ENCODE results near the gene SENP6. TPM values are rescaled to one million over a fixed set of nuclear protein-coding genes. Genes with fewer than 3 reads are reported as not detected.
A peak's percentile ranks its signal among the peaks of the same experiment; 100 is the strongest.

SENP6 gene
- total and polyA plus RNA-seq, 3 donors from 2014 or later = 42.7 to 152 (median 151) TPM

GRCh38 chr6:75619230-75619899 is 17.7 kb downstream of the SENP6 start:
- H3K27me3 ChIP-seq = no peaks in the 10 kb centered on the region
- H3K36me3 ChIP-seq (ENCODE audit: low read depth, missing control alignments) = no peaks in the 10 kb centered on the region
- peaks cover 24% of the 10 kb centered on the region for H3K4me1 ChIP-seq
- whole genome bisulfite sequencing, 2 donors = 48 to 54% methylated on average over 5 of the region's 5 CpGs
- H3K4me3 ChIP-seq = no peak overlapping the region
- intact Hi-C loops (cut with DNase I; ENCODE audit: low total_unique reads) = no loop called here
- H3K9me3 ChIP-seq = no peaks in the 10 kb centered on the region
- TF ChIP-seq POLR2A (IDR thresholded peaks at IDR 0.05) (no peak), CTCF (IDR thresholded peaks at IDR 0.05) (no peak)
- DNase-seq = no peak
- H3K27ac ChIP-seq = no peak overlapping the region

- Histone ChIP-seq H3K27ac (peak overlapping the region in 1 of 2 donors; percentile 34), H3K36me3 (ENCODE audit: low read depth, missing control alignments) (no peaks in the 10 kb centered on the region), H3K4me3 (no peak overlapping the region), H3K4me1 (peaks cover 17% of the 10 kb centered on the region), H3K9me3 (no peaks in the 10 kb centered on the region), H3K27me3 (no peaks in the 10 kb centered on the region)
- no peak for TF ChIP-seq POLR2A (IDR thresholded peaks at IDR 0.05)
- TF ChIP-seq CTCF (IDR thresholded peaks at IDR 0.05) = no peak
- no peak for DNase-seq
- intact Hi-C loops (cut with DNase I; ENCODE audit: low total_unique reads) = no loop called here
- WGBS, 2 donors = 50 to 67% methylated on average over 7 of the region's 7 CpGs
Observed at GRCh38 chr6:75620381-75621304, 19.0 kb downstream of the SENP6 start.

GRCh38 chr6:75621846-75622245 is 20.2 kb downstream of the SENP6 start:
- intact Hi-C loops (cut with DNase I; ENCODE audit: low total_unique reads) = no loop called here
- H3K4me3 ChIP-seq = no peak overlapping the region
- no peaks in the 10 kb centered on the region for H3K9me3 ChIP-seq
- no peak overlapping the region for H3K27ac ChIP-seq
- H3K27me3 ChIP-seq = no peaks in the 10 kb centered on the region
- no peaks in the 10 kb centered on the region for H3K36me3 ChIP-seq (ENCODE audit: low read depth, missing control alignments)
- peaks cover 8% of the 10 kb centered on the region for H3K4me1 ChIP-seq
- no peak for DNase-seq
- TF ChIP-seq CTCF (IDR thresholded peaks at IDR 0.05) (no peak), POLR2A (IDR thresholded peaks at IDR 0.05) (no peak)

- intact Hi-C loops (cut with DNase I; ENCODE audit: low total_unique reads) = no loop called here
- Histone ChIP-seq H3K9me3 (no peaks in the 10 kb centered on the region), H3K4me3 (no peak overlapping the region), H3K27ac (no peak overlapping the region), H3K27me3 (no peaks in the 10 kb centered on the region), H3K36me3 (ENCODE audit: low read depth, missing control alignments) (no peaks in the 10 kb centered on the region), H3K4me1 (peaks cover 6% of the 10 kb centered on the region)
- WGBS, 2 donors = 85 to 93% methylated on average over 1 of the region's 1 CpG
- TF ChIP-seq POLR2A (IDR thresholded peaks at IDR 0.05) (no peak), CTCF (IDR thresholded peaks at IDR 0.05) (no peak)
- no peak for DNase-seq
Observed at GRCh38 chr6:75623491-75623890, 21.8 kb downstream of the SENP6 start.
